NCI-H774 (cell line): ENCODE measurements around the gene NRXN2.

Experiments used
- DNase-seq: peaks from one replicate; lab custom pipeline; 2025; lab: John Stamatoyannopoulos, UW

NRXN2 gene

DNA sequence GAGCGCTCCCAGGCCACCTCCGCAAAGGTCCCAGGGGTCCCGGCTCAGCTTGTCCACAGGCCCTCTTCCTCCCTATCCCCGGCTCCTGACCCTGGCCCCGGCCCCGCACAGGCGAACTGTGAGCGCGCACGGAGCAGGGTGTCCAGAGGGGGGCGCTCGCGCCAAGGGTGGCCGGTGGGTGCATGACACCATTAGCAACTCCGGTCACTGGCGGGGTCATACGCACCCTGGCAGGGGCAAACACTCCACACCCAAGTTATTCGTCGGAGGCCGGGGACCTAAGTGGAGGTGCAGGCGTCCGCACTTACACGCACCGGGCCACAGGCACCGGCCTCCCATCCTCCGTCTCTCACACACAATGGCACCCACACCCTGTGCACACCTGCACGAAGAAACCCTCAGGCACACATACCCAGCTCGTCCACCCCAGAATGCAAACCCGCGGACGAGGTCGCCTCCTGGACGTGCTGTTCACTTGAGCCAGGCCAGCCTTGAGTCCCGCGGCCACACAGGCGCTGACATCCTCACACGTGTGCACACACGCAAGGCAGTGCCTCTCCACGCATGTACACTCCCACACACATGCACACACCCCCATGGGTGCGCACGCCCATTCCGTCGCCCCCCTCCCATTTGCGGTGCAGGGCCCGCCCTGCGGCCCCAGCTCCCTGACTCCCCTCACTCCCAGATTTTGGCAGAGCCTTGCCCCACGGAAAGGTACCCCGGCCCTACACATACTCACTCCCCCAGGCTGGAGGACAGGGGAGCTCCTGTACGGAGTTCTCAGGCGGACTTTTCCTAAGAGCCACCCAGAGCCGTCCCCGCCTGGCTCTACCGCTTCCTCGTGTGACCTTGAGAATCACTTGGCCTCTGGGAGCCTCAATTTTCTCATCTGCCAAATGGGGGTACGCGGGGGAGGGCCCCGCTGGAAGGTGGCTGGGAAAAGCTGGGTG is 20.9 kb upstream of the NRXN2 start, which contains the start of gene RASGRP2:
Gene RASGRP2 (minus strand): TSS at position 552 of the 953 bp plus-strand sequence. CDS start 1,276 bp downstream, outside the sequence.
- DNase-seq = no peak

DNA sequence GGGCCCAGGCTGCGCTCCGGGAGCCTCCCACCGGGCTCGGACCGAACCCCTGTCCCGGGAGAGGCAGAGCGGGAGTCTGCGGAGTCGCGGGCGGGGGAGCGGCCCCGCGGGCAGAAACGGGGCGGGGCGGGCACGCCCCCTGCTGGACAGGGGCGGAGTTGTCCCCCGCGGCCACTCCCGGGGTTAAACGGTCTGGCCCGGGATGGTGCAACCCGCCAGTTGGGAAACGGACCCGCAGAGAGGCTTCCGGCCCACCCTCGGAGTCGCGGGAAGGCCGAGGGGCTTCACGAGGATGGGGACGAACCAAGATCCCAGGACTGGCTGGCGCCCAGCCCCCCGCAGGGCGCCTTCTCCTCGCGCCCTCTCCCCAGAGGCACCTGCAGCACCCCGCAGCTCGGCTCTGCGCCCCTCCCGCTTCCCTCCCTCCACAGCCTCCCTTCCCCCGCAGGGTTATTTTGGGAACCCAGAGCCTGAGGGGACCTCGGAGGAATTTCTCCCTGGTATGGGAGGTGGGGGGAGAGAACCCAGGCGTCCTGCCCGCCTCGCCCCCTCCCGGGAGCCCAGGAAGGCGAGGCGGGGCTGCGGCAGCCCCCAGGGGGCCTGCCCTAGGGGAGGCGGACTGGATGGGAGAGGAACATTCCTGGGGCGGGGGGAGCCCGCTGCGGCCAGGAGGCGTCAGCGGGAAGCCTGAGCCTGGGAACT is 20.0 kb upstream of the NRXN2 start:
- DNase-seq = no peak

DNA sequence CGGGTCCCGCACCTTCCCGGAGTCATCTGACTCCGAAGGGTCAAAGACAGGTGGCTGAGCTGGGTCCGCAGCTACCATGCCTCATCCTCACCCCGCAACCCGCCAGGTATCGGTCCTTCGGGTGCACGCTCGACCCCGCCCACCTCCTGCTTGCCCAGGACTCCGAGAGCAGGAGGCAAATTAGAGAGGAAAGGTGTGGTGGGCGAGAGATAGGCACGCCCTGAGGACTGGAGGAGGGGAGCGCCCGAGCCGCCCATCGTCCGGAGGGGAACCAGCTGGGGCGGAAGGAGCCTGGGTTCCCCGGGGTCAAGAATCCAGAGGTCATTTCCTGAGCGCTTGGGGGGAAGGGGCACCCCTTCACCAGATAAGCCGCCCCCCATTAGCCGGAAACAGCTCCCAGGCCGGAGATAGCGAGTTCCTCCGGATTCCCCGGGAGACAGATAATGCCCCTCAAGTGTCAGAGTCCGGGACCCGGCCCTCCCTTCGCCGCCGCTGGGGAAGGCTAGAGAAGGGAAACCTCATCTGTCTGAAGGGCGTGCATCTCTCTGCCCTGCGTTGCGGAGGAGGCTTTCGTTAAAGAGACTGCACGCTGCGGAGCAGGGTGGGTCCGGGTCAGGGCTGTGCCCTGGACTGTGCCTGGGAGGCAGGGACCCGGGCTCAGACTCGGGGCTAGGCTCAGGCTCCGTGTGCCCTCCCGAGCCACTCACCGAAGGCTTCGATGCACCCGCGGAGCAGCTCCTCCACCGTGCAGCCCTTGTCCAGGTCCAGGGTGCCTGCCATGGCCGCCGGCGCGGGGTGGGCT is 19.3 kb upstream of the NRXN2 start:
- DNase-seq = no peak

DNA sequence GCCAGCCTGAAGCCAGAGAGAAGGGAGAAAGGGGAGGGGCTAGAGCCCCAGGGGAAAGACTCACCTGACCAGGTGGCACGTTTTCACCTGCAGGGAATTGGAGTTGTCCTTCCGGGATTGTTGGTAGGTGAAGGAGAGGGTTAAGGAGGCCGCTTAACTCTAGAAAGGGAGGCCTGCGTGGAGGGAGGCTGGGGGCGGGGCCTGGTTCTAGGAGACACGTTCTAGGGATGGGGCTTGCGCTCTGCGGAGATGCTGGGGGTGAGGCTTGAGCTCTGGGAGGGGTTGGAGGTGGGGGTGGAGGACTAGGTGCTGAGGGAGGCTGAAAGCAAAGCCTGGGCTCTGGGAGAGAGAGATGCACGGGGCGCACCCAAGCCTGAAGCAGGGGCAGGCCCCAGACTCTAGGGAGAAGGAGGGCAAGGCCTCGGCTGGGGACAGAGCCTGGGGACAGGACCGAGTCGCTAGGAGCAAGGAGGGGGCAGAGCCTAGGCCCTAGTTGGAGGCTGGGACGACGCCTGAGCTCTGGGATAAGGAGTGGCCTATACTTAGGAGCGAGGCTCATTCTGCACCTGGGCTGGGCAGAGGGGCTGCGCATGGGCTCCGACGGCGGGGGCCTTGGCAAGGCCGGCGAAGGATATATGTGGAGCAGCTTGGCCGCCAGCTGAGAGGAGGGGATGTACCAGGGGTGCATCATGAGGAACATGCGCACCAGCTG is 18.5 kb upstream of the NRXN2 start:
- DNase-seq = no peak

DNA sequence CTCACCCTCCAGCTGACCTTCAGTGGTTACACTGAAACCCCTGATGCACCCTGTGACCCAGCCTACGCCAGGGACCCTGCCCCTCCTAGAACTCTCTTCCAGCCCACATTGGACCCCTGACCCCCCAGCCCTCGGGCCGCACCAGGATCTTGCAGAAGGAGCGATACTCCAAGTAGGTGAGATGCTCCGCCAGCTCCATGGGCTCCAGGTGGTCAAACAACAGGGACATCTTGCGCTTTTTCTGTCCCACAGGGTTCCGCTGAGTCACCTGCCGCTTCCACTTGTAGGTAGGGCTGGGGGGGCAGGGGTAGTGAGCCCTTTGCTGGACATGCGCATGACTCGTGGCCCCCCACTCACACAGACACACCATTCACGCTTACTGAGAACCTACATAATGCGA is 16.9 kb upstream of the NRXN2 start:
- no peak for DNase-seq

DNA sequence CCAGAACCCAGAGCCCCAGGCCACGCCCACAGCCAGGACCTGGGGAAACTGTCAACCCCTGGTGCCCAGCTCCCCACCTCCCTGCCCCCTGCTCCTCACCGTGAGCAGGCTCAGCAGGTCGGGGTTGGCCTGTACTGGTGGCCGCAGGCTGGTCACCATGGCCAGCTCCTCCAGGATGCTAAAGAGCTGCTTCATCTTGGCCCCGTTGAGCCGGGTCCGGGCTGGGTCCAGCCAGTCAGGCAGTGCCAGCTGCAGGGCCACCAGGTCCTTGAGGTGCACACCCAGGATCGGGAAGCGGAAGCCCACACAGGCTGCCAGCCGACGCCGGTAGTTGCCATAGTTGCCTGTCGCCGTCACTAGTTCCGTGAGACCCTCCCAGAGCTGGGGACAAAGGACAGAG is 13.7 kb upstream of the NRXN2 start:
- DNase-seq = no peak

DNA sequence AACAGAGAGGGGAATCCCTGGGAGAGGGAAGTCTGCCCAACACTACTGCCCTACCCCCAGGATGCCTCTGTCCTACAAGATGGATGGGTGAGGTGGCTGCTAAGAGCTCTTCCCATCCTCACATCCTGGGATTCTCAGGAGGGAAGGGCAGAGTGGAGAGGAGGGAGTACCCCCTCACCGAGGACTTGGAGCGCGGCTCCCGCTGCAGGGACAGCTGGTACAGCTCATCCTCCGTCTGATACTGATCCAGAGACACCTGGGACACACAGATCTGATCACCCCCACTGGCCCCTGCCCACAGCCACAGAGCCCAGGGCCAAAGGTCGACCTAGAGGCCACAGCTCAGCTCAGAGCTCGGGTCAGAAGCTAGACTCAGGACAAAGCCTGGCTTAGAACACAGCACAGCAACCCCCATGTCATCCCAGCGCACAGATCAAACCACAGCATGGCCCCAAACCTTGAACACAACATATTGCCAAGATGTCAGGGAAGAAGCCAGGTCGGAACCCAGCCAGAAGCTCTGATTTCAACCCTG is 12.8 kb upstream of the NRXN2 start:
- no peak for DNase-seq

DNA sequence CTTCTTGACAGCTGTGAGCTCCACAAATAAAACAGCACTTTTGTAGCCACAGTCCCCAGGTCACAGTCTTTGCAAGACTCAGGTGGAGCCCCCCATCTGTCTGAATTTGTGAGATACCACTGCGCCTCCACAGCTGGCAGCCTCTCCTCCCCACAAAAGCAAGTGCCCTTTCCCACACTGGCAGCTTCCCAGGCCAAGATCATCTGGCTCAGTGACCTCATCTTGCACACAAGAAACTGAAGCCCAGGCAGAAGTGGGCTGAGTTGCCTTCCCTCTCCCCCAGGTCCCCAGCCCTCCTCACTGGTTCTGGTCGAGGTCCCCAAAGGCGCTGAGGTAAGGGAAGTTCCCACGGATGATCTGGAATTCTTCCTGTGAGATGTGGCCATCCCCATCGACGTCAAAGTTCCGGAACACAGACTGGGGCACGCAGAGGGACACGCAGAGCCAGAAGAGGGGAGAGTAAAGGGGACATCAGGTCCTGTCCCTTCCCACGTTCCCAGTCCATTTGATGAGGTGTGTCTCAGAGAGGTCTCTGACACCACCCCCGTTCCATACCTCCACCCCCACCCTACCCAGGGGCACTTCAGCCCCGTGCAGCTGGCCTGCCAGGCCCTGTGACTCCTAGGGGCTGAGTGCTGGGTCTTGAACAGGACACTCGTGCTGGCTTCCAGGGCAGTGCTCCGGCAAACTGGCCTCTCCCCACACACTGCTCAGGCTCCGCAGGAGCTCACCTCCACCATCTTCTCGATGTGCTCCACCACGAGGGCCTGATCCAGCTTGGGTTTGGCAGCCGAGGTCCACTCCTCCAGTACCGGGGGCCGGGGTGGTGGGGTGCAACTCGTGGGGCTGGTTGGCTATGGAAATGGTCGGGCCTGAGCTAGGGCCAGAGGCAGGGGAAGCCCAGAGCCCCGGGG is 12.1 kb upstream of the NRXN2 start:
- no peak for DNase-seq

DNA sequence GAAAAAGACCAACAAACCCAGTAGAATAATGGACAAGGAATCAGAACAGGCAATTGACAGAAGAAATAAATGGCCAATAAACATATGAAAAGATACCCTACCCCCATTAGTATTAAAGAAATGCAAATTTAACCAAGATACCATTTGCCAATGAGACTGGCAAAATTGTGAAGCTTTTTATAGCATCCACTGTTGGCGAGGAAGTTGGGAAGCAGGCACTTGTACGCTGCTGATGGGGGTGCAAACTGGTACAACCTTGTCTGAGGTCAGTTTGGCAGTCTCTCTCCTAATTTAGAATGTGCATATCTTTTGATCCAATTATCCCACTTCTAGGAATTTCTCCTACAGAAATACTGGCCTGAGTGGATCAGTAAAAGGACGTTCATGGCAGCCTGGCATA is 8.6 kb upstream of the NRXN2 start:
- DNase-seq = no peak

DNA sequence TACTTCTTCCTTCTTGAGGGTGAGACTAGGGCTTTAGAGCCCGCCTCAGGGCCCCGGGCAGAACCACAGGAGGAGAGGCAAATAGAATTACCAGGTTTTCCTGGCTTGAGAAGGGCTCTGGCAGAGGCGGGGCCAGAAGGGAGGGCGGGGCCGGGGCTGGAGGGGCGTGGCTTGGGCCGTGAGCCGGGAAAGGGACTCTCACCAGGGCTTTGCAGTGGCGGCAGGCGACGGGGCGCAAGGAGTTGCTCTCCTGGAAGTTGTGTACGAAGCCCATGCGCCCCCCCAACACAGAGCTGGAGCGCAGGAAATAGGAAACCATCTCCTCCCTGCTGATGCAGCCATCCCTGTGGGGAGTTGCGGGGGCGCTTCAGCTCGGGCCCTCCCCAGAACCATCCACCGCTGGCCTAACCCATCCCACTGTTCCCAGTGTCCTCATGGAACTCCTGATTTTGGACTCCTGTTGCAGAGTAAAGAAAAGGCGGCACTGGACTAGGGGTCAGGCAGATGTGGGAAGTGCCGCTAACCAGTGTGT is 6.9 kb upstream of the NRXN2 start:
- DNase-seq = peak; percentile 14

DNA sequence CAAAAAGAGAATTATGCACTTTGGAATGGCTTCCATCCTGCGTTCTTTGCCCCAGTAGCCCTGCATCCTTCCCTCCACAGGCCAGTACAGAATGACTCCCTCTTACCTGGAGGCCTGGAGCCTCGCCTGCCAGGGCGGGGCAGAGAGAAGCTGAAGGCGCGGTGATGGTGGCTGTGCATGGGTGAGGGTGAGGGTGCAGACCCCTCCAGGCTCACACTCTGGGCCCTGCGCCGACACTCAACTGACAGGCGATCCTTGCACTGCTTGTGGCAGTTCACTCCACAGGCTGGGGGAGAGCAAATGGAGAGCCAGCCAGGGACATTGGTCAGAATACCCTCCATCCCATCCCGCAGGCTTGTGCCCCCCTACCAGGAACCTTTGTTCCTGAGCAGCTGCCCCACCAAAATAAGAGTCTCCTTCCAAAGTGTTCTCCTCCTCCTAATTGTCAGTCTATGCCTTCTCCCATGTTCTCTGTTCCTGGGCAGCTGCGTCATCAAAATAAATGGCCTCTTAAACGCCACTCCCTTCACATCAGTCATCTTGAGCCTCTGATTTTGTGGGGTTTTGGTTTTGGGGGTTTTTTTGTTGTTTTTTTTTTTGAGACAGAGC is 5.9 kb upstream of the NRXN2 start:
- DNase-seq = no peak

DNA sequence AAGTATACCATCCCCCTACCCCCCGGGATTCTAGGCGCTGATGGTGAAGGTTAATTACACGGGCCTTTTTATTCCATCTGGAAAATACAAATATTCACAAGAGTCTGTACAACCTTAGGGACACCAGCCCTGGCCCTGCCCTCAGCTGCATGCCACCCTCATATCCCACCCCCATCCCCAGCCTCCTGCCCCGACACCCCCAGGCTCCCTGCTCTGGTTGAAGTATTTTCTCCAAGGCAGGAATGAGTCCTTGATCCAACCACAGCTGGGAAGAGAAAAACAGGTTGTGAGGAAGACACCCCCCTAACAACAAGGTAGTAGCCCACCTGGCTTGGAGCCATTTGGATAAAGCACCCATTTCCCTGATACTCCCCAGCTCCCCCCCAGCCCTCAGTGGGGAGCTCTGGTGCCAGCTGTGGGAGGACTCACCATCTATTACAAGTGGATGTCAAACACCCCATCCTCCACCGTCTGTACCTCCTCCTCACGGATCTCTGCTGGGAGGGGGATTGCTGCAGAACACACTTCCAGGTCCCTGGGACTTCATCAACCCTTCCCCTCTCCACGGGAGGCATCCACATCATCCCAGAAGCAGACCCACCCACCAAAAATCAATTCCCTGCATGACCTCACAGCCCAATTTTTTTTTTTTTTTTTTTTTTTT is 4.0 kb upstream of the NRXN2 start:
- no peak for DNase-seq

DNA sequence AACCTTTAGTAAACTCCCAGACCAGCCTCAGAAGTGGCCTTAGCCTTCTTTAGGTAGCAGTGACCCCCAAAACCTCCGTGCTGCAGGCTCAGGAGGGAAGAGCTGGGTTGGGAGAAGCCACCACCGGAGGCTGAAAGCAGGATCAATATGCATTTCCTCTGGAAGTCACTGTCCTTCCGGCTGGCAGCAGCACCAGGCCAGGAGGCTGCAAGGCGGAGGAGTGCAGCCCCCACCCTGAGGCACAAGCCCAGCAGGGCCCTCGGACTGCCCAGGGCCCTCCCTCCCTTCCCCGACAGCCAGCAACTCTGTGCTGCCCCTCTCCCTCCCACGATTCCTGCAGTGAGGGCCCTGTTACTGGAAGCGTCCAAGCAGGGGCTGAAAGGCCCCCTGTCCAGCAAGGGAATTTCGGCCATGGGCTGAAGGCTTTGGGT is 3.2 kb upstream of the NRXN2 start:
- DNase-seq = no peak

DNA sequence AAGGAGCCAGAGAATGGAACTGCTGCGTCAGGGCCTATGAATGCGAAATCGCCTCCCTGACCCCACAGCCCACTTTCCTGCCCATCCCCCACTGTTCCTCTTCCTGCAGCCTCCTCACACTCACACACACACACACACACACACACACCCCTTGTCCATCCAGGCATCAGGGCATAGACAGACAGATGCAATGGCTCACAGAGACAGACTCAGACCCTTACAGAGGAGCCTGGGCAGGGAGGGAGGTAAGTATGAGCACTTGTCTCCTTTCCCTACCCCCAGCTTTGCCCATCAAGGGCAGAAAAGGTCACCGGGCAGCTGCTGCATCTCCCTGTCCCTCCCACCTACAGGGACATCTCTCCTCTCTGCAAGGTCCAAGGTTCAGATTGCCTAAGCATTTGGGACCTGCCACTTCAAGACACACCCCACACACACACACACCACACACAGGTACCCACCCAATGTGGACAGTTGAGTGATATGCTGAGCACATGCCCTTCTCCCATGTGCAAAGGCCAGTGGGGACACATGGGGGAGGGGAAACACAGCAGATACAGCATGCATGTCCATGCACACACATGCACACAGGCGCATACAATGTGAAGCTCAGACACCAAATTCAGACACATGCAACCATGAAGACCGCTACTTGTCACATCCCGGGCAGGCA is 2.0 kb upstream of the NRXN2 start:
- no peak for DNase-seq

DNA sequence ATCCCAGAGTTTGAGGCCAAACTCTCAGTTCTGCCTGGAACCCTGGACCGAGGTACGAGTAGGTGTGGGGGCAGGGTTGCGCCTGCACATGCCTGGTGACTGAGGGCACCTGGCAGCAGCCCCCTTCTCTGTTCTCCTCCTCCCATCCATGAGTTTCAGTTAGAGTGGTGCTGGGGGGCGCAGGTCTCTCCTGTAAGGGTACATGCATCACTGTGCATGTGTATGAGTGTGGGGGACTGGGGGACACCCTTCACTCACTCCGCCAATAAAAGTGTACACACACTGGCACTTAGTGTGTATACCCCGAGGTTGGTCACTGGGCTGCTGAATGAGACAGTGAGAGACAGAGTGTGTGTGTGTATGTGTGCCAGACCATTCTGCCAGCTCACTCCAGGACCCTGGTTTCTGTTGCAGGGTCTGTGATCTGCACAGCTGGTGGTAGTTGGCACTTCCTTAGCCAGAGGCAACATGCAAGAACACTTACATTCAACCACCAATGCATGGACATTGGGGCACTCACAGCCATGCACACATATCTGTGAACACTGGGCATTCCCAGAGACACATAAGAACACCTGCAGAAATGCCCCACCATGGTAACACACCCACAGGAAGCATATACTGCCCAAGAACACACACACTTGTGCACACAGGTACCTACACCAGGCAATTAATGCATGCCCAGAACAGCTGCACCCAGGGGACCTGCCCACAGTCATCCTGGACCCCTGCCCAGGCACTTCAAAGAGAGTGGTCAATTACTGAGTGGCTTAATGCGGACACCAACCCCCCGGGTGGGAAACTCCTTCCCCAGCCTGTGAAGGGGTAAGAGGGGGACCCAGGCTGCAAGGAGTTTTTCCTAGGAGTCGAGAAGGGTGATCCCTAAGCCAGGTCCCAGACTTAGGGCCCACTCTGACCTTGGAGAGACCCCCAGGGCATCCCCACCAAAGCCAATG is 1.2 kb upstream of the NRXN2 start:
- DNase-seq = no peak

DNA sequence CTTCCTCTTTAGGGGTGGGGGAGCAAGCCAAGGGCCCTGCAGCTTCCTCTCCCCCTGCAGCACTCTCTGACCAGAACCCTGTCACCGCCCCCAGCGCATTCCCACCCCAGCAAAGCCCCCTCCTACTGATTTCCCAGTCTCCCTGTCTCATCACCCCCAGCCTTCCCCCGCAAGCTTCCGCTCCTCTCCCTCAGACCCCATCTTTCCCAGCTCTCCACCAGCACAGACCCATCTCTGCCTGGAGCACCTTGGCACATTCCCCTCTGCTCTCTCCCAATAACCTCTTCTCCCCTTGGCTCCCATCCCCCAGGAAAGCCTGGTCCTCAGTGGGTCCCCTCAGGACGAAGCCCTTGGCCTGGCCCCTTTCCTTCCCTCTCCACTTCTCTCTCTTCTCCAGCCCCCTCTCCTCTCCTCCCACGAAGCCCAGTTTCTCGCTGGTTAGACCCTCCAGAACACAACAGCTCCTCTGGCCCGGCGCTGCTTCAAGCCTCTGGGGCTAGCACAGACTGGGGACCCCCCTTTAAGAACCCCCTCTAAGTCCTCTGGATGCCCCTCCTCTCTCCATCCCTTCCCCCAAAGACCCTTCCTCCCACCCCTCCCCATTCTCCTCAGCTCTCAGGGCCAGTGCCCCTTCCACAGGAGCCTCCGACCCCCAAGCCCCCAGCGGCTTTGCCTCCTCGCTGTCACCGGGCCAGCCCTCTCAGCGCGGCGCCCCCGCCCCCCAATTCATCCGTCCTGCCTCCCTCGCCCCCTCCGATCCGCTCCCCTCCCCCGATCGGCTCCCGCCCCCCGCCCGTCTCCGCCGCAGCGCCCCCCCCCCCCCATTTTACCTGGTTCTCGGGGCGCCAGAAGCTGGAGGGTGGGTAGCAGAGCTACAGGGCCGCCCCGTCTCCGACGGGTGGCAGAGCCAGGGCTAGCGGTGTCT is 594 bp downstream of the NRXN2 start:
- no peak for DNase-seq
